HG03064 (cell line): Measurements from ENCODE around the gene SLC22A7.
"Not testable (repeated sequence)": the region's sequence is repeated elsewhere in the genome, so short reads cannot be mapped to it uniquely, and the experiment has no call there.

Experiments used
- ATAC-seq: cut with Tn5 transposase; IDR thresholded peaks from one replicate; pipeline ENCODE4 v1.9.1; 2021; ENCODE audit warnings: low read depth; ENCODE audit not compliant: unreplicated experiment

SLC22A7 gene

DNA sequence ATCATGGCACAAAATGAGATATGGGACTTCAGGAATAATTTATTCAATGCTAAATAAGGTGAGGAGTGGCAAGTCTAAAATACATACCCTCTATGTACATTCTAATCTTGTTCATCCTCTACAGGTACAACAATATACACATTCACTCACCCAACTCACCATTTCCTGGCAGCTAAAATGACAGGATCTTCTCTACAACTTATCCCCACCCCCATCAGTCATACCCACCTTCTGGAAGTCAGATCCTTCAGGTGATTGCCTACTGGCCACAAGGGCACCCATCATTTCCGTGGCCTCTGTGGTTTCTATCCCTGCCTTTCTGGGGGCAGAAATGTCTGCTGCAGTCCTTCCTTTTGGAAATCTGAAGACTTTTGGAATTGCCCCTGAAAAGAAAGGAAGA is 33.4 kb downstream of the SLC22A7 start:
- no peak for ATAC-seq

DNA sequence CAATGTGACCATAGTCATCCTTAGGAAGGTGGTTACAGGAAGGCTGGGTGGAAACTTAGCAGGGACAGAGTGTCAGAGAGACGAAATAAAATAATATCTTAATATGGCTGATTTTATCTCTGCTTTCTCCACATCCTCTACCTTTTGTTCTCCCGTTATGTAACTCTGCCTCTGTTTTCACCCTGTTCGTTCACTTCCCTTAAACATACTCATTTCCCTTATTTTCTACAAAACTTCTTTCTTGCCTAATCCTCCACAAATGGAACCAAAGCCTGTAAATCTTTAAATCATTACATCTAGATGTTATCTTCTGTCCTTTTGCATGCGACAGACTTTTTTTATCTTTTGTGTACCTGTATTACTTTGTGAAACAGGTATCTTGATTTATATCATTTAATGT is 33.8 kb downstream of the SLC22A7 start:
- ATAC-seq: no peak

DNA sequence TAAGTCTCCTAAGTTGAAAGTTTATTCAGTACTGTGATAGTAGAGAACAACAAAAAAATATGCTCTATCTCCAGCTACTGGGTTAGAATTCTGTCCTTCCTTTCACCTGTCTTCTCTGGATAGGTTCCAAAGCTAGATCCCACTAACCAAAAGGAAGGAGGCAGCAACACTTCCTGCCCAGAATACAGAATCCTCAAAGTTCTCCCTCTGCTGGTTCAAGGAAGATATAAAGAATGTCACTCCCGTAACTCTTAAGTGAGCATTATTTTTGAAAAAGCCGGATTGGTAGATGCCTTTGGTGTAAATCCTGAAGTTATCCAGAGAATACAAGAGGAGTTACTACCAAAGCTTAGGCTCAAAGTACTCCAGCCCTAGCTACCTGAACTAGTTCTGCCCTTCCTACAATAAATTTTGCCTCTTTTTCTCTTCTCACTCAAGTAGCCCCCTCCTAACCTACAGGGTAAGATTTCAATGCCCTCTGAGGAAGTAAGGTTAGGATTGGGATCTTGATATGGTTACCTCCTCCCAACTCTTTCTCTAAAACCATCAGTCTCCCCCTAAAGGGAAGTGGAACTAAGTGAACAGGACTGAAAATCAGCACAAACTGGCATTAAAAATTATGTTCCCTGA is 36.5 kb downstream of the SLC22A7 start:
- no peak for ATAC-seq

DNA sequence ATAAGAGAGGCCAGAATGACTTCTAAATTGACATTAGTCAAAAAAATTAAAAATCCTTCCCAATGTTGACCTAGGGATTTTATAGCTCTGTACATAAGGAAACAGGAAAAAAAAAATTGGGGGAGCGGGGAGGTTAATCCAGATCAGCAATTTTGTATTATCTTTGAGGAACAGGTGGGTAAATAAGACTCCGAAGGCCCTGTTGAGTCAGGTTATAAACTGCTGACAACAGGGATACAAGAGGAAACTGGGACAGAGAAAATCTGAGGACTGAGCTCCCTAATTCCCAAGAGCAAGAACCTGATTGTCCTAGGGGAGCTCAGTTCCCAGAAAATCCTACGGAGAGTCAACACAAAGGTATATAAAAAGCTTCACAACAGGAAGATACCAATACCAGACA is 37.4 kb downstream of the SLC22A7 start:
- no peak for ATAC-seq

DNA sequence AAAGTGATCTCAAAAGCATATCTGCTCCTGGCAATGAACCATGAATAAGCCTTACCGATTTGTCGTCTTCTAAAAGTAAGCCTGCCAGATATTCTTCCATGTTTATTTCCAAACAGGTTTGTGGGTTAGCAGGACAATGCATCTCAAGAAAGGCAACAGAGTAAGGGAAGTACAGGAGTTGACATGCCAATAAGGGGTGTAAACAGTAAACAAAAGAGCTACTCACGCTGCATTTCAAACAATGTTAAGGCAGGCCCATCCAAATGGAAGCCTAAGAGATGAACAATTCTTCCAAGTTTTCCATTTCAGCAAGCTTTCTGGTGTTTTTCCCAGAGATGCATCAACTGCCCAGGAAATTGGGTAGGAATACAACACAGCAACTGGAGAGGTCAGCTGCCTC is 38.3 kb downstream of the SLC22A7 start:
- no peak for ATAC-seq

DNA sequence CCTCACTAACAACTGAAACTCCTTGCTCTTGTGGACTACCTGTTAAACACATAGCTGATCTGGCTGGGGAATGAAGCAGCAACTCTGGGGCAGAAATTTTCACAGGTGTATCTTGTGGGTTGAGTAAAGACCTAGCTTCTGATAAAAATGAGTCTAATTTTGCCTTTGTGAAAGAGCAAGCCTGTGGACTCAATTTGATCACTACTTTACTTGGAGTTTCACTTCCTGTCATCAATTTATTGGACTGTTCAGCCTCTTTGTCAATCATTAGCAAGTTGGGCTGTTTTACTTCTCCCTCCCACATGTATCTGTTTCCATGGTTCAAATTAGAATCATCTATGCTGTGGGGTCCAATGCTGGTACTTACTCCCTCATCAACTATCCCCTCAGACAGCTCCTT is 40.2 kb downstream of the SLC22A7 start:
- ATAC-seq: peak; percentile 56

DNA sequence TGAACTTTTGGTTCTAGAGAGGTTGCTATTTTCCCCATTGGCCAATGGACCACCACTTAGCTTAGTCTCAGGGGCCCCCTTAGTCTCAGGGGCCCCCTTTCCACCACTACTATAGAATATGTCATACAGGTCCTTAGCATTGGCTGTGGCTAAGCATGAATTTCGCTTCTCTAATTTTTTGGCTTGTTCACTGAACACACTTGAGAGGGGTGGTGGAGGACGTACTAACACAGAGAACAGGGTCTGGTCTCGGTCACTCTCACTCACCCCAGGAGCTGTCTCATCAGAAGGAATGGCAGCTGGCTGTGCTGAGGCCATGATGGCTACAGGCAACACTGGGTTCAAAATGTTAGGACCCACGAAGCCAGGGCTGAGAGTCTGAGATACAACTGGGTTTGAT is 41.1 kb downstream of the SLC22A7 start:
- peak; percentile 51 for ATAC-seq

DNA sequence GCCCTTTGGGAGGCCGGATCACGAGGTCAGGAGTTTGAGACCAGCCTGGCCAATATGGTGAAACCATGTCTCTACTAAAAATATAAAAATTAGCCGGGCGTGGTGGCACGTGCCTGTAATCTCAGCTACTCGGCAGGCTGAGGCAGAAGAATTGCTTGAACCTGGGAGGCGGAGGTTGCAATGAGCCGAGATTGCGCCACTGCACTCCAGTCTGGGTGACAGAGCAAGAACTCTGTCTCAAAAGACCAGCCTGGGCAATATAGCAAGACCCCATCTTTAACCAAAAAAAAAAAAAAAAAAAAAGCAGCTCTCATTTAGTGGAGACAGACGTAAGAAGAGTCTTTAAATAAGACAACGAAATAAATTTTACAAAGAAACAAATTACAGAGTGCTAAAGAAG is 48.2 kb downstream of the SLC22A7 start:
- ATAC-seq: not testable (repeated sequence)

DNA sequence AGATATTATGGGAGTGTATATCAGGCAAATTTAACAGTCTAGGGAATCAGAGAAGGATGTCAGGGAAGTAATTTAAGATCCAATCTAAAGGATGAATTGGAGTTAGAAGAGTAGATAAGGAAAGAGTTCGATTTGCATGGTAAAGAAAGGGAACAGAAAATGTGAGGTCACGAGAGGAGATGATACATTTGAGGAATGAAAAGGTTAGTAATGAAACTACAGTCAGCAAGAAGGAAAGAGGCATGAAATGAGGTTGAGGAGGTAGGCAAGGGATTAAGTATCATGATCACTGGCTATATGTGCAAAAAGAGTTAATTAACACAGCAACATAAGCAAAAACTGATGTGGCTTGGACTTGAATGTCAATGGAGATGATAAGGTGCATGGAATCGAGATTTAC is 49.0 kb downstream of the SLC22A7 start:
- ATAC-seq: no peak

DNA sequence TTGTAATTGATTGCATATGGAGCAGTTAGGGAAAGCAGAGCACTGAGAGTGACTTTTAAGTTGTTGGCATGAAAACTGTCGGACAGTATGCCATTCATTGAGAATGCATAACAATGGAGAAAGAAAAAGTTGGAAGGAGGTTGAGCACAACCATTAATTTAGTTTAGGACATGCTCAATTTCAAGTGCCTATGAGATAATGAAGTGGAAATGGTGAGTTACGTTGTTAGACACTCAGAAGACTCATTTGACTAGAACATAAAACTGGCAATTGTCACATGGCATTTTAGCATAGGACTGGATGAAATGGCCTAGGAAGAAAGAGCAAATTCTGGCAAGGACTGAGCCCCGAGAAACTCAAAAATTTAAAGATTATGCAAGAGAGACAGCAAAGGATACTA is 49.4 kb downstream of the SLC22A7 start:
- no peak for ATAC-seq

DNA sequence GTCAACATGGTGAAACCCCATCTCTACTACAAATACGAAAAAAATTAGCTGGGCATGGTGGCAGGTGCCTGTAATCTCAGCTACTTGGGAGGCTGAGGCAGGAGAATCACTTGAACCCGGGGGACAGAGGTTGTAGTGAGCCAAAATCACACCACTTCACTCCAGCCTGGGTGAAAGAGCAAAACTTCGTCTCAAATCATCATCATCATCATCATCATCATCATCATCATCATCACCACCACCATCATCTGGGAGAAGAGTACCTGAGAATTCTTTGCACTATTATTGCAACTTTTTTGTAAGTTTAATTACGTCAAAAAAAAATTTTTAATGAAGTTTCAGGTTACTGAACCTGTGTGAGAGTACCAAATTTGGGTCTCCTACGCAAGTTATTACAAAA is 53.9 kb downstream of the SLC22A7 start:
- ATAC-seq: not testable (repeated sequence)
